SJSA1 (cell line): ENCODE results near the gene CORO1C. TPM values are rescaled to one million over a fixed set of nuclear protein-coding genes. Genes with fewer than 3 reads are reported as not detected.

ENCODE experiments used
- DNase-seq, 2 experiments: peaks; one replicate each; pipeline ENCODE4 v3.0.0-alpha.2; 2015 to 2020; ENCODE audit warnings: low spot score in 2 of 2, low read depth in 1 of 2
- H3K27ac ChIP-seq: fragments of 250-450 bp; sonication (Bioruptor Pico); 2 replicates; pipeline ENCODE4 v1.5.1; 2020; ENCODE audit warnings: mild to moderate bottlenecking, moderate library complexity
- H3K27me3 ChIP-seq: fragments of 250-450 bp; sonication (Bioruptor Pico); replicated peaks from 2 replicates; pipeline ENCODE4 v1.5.1; 2020; ENCODE audit warnings: mild to moderate bottlenecking, moderate library complexity
- H3K36me3 ChIP-seq: fragments of 250-450 bp; sonication (Bioruptor Pico); 2 replicates; pipeline ENCODE4 v1.5.1; 2020; ENCODE audit warnings: mild to moderate bottlenecking
- H3K4me1 ChIP-seq: fragments of 250-450 bp; sonication (Bioruptor Pico); replicated peaks from 2 replicates; pipeline ENCODE4 v1.6.1; 2021; ENCODE audit warnings: mild to moderate bottlenecking
- H3K4me3 ChIP-seq: fragments of 250-450 bp; sonication (Bioruptor Pico); 2 replicates; pipeline ENCODE4 v1.5.1; 2020; ENCODE audit warnings: mild to moderate bottlenecking
- H3K9me3 ChIP-seq: fragments of 250-450 bp; sonication (Bioruptor Pico); replicated peaks from 2 replicates; pipeline ENCODE4 v1.5.1; 2020; ENCODE audit warnings: mild to moderate bottlenecking
- total RNA-seq: library from RNA; depleted of rRNA; stranded (reverse); fragments of >200 nt; shearing (Covaris generic); gene quantifications from 2 replicates; pipeline ENCODE4 v1.2.3, GENCODE V29; 2014

The CORO1C gene
- total RNA-seq, 1 experiment from 2014 or later = 136 TPM

DNA sequence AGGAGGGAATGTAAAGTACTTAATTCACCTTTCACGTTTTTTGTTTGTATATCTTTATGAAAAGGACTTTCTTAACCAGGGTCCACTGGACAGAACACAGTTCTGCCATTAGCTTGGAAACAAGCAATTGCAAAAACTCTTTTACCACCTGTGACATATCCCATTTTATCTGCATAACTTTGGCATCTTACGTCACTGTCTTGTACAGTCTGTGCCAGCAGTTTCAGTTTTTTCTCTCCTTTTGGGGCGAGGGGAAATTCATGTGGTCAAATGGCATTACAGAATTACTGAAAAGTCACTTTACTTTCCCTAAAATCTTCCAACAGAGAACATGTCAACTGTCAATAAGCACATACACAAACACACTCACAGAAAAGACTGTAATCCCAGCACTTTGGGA, 53.9 kb downstream of the CORO1C start:
- Histone ChIP-seq H3K4me3 (no peak overlapping the region), H3K36me3 (peaks cover 60% of the 10 kb centered on the region), H3K27ac (no peak overlapping the region), H3K27me3 (no peaks in the 10 kb centered on the region), H3K4me1 (no peaks in the 10 kb centered on the region), H3K9me3 (no peaks in the 10 kb centered on the region)
- DNase-seq = no peak

DNA sequence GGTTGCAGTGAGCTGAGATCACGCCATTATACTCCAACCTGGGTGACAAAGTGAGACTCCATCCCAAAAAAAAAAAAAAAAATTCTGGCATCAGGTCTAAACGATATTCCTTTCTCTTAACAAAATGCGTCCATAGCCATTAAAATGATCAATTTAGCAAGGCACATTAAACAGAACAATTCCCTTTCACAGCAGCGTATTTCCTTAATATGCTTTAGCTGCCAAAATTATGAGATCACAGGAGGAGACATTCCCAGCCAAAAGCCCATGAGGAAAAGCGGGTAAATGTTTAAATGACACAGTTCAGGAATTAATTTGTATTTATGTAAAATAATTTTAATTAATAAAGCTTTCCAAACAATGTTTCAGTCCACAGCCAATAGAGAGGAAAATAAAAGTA, 54.6 kb downstream of the CORO1C start:
- Histone ChIP-seq H3K4me3 (no peak overlapping the region), H3K27ac (no peak overlapping the region), H3K36me3 (peaks cover 67% of the 10 kb centered on the region), H3K4me1 (no peaks in the 10 kb centered on the region), H3K9me3 (no peaks in the 10 kb centered on the region), H3K27me3 (no peaks in the 10 kb centered on the region)
- no peak for DNase-seq

DNA sequence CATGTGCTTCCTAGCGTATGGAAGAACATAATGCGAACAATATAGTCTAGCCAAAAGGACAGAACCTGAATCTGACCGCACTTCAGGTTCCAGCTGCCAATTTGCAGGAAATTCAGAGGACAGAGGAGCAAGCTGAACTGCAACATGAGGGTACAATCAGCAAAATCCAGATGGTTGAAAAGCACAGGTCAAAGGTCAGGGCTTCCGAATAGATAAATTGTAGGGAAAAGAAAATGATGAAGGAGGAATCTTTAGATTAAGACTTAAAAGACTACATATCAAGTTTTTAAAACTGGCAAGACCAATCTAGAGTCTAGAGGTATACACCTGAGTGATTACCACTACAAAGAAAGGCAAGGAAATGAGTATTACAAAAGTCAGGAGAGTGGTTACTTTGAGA, 55.5 kb downstream of the CORO1C start:
- H3K4me1 ChIP-seq = no peaks in the 10 kb centered on the region
- H3K27me3 ChIP-seq = no peaks in the 10 kb centered on the region
- no peaks in the 10 kb centered on the region for H3K9me3 ChIP-seq
- H3K4me3 ChIP-seq = no peak overlapping the region
- no peak overlapping the region for H3K27ac ChIP-seq
- peaks cover 67% of the 10 kb centered on the region for H3K36me3 ChIP-seq
- DNase-seq = no peak

DNA sequence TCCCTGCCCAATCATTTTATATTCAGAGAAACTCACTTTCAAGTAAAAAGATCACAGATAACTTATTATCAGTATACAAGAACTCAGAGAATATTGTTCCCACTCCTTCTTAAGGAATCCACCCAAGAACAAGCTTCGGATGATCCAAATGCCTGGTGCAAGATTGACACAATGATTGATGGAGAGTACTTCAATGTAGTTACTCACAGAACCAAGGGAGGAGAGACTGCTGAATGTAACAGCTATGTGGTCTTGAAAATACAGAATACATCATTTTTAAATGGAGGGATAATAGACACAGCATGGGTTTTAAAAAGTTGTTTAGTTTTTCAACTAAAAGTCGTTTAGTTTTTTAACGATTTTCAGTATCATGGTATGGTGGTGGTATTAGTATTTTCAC, 59.3 kb downstream of the CORO1C start:
- Histone ChIP-seq H3K27ac (no peak overlapping the region), H3K36me3 (peaks cover 54% of the 10 kb centered on the region)

DNA sequence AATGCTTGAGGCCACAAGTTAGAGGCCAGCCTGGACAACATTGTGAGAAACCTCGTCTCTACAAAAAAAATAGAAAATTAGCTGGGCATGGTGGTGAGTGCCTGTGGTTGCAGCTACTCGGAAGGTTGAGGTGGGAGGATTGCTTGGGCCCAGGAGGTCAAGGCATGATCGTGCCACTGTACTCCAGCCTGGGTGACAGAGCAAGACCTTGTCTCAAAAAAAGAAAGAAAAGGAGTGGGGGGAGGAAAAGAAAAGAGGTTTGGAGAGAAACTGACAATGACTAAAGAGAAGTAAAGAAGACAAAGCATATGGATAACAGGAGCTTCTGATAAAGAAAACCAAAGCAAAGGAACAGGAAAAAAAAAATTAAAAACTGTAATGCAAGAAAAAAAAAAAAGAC, 60.2 kb downstream of the CORO1C start:
- DNase-seq = no peak
- no peaks in the 10 kb centered on the region; the same call in 1 of the 2 replicates for H3K4me1 ChIP-seq
- H3K27me3 ChIP-seq = no peaks in the 10 kb centered on the region
- no peak overlapping the region for H3K27ac ChIP-seq
- no peak overlapping the region for H3K4me3 ChIP-seq
- H3K36me3 ChIP-seq = peaks cover 48% of the 10 kb centered on the region
- H3K9me3 ChIP-seq = no peaks in the 10 kb centered on the region

More for the DNA sequence above, 59.3 kb downstream of the CORO1C start:
- Histone ChIP-seq H3K9me3 (no peaks in the 10 kb centered on the region), H3K4me3 (no peak overlapping the region), H3K27me3 (no peaks in the 10 kb centered on the region), H3K4me1 (no peaks in the 10 kb centered on the region)
- DNase-seq = no peak

DNA sequence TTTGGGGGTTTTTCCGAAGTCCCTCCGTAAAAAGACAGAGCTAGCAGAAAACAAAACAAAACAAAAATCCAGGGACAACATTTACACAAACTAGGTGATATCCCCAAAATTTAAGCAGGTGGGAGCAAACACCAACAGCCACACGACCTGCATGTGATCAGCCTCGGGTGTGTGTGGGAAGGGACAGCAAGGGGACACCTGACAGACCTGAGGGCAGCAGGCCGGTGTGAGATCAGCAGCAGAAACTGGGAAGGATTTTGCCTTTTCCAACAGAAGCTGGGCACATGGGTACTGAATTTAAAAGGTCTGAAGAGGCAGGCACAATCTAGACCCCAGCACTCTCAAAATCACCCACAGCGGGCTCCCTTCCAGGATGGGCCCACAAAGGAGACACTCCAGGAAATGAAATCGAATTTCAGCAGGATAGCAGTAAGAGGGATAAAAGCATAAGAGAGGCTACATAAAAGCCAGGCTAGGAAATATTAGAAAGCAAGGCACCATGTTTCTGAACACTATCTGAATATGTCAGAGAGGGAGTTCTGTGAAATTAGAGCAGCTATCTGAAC, 61.2 kb downstream of the CORO1C start:
- Histone ChIP-seq H3K36me3 (peaks cover 48% of the 10 kb centered on the region), H3K27ac (no peak overlapping the region), H3K9me3 (no peaks in the 10 kb centered on the region), H3K27me3 (no peaks in the 10 kb centered on the region), H3K4me1 (peaks cover 6% of the 10 kb centered on the region), H3K4me3 (no peak overlapping the region)
- DNase-seq = no peak

DNA sequence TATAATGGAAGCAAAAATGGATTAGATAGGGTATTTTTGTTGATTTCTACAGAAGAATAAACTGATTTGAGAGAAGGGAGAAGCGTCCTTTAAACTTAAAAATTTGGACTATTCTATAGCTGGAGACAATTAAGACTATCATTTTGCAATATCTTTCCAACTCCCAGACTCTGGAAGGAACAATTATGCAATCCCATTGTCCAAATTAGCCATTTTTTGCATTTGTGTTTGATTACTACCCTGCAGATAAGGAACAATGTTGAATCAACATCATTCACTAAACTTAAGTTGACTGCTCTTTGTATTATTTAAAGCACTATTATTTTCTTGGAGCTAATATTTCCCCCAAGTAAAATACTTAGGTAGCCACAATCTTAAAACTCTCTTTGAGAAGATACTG, 62.8 kb downstream of the CORO1C start:
- DNase-seq = no peak
- Histone ChIP-seq H3K27me3 (no peaks in the 10 kb centered on the region), H3K27ac (no peak overlapping the region), H3K4me3 (no peak overlapping the region), H3K36me3 (peaks cover 48% of the 10 kb centered on the region), H3K9me3 (no peaks in the 10 kb centered on the region), H3K4me1 (peaks cover 19% of the 10 kb centered on the region)

DNA sequence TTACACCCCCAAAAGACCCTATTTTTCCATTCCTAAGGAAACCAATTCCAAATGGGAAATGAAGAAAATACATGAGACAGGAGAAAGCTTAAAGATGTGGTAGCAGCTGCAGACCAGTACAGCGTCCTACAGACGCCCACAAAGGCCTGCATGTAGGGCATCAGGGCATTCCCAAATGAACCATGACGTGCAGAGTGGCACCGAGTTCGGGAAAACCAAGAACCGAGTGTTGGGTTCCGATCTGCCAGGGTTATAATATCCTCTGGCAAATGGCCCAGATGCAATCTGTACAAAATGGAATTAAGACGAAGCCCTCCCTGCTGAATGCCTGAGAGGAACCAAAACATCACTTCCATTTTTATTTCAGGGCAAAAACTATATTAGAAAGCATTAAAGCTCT, 63.3 kb downstream of the CORO1C start:
- H3K36me3 ChIP-seq = peaks cover 48% of the 10 kb centered on the region
- no peak for DNase-seq
- H3K27ac ChIP-seq = no peak overlapping the region
- H3K4me3 ChIP-seq = no peak overlapping the region
- H3K9me3 ChIP-seq = no peaks in the 10 kb centered on the region
- peaks cover 19% of the 10 kb centered on the region for H3K4me1 ChIP-seq
- H3K27me3 ChIP-seq = no peaks in the 10 kb centered on the region

DNA sequence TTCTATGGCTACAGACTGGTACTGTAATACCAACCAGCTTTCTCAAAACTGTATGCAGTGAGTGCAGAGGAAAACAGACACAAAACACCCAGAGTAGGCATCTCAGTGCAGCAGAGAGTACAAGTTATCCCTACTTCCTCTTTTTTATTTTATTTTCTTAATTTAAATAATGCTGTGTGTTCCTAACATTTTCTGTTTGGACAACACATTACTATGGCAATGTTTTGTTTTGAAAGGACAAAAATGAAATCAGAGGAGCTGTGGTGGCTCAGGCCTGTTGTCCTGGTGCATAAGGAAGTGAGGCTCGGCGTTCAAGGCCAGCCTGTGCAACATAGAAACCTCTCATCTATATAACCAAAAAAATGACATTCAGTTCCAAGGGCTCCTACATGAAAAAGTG, 64.0 kb downstream of the CORO1C start:
- no peak overlapping the region for H3K4me3 ChIP-seq
- H3K27me3 ChIP-seq = no peaks in the 10 kb centered on the region
- no peak overlapping the region for H3K27ac ChIP-seq
- H3K4me1 ChIP-seq = peaks cover 19% of the 10 kb centered on the region
- no peaks in the 10 kb centered on the region for H3K9me3 ChIP-seq
- peaks cover 42% of the 10 kb centered on the region for H3K36me3 ChIP-seq
- no peak for DNase-seq

DNA sequence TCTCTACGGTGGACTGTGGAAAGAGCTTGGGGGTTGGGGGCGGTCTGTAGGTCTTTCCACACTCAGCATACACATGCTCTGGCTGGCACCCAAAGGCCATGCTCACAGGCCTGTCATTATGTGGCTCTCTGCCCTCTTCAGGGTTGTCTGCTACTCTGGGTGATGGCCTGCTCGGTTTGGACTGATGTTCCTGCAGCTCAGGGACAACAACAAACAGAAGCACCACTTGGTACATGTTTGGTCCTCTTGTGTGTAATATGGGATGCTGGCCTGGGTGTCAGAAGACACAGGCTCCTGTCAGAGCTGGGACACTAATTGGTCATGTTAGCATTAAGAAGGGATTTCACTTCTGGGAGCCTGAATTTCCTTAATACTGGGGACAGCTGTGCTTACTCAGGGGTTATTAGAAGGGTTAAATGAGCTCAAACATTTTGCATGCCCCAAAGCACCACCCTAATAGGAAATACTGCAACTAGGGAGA, 64.9 kb downstream of the CORO1C start:
- no peak overlapping the region for H3K4me3 ChIP-seq

DNA sequence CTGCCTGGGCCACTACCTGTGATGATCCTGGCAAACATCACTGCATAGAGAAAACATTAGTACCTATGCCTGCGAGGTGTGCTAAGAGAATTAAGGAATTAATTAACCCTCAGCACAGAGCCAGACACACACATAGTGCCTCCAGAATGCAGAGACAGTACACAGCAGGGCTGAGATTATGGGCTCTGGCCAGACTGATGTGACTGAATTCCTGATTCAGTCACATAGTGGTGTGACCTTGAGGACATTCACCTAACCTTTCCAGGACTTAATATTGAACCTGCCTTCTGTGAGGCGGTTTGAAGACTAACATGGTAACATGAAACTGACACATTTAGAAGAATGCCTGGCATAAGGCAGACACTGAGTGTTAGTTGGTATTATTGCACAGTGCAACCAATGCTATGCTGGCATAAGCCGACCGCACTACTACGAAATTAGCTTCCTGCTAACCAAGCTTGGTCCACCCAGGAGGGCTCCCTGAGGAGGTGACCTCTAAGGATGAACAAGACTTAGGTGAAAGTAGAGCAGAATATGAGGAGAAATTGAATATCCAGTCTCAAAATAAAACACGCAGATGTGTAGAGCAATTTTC, 65.6 kb downstream of the CORO1C start:
- no peak for DNase-seq
- Histone ChIP-seq H3K36me3 (peaks cover 49% of the 10 kb centered on the region), H3K27me3 (no peaks in the 10 kb centered on the region), H3K4me1 (peaks cover 23% of the 10 kb centered on the region), H3K27ac (0 out of 2 replicates have a peak overlapping the region, but pooled peaks have one; percentile 0), H3K9me3 (no peaks in the 10 kb centered on the region), H3K4me3 (no peak overlapping the region)

More for the DNA sequence above, 64.9 kb downstream of the CORO1C start:
- Histone ChIP-seq H3K36me3 (peaks cover 42% of the 10 kb centered on the region), H3K27me3 (no peaks in the 10 kb centered on the region), H3K9me3 (no peaks in the 10 kb centered on the region), H3K27ac (no peak overlapping the region), H3K4me1 (peaks cover 19% of the 10 kb centered on the region)
- no peak for DNase-seq

DNA sequence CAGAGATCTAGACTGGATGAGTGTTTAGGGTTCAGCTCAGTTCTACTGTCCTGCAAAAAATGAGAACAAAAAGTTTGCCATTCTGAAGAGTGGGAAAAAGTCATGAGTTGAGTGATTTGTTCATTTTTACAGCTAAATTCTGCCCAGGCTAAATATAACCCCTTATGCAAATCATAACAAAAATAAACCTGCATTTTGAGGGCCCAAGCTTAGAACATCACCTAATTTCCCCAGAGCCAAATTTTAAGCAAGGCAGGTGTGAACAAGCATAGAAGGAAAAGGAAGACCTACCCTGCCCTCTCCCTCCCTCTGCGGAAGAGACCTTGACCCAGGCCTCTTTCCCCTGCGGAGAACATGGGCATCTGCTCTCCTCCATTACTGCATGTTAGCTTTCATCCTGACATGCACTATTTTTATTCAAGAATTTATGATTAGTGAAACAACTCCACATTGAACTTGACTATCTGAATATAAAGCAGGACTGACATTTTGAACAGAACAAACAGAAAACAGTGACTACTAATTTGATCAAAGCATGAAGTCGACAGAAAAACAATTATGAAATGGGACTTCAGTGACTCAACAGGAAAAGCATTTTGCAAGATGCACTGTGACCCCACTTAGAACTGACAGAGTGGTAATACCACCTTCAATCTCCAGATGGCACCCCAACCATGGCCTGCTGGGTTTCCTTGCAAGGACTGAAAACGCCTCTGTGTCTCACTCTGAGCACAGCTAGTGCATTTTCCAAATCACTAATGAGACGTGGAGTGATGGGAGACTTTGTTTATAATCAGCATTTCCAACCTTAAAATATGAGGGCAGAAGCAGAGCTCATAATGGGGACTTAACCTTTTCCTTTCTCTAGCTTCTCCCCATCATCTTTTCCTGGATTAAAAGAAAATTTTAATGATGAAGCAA, 66.7 kb downstream of the CORO1C start:
- Histone ChIP-seq H3K4me1 (peaks cover 26% of the 10 kb centered on the region), H3K27ac (peak overlapping the region; percentile 41), H3K9me3 (no peaks in the 10 kb centered on the region), H3K27me3 (no peaks in the 10 kb centered on the region), H3K4me3 (no peak overlapping the region), H3K36me3 (peaks cover 52% of the 10 kb centered on the region)
- peak; percentile 83 to 85 for DNase-seq

DNA sequence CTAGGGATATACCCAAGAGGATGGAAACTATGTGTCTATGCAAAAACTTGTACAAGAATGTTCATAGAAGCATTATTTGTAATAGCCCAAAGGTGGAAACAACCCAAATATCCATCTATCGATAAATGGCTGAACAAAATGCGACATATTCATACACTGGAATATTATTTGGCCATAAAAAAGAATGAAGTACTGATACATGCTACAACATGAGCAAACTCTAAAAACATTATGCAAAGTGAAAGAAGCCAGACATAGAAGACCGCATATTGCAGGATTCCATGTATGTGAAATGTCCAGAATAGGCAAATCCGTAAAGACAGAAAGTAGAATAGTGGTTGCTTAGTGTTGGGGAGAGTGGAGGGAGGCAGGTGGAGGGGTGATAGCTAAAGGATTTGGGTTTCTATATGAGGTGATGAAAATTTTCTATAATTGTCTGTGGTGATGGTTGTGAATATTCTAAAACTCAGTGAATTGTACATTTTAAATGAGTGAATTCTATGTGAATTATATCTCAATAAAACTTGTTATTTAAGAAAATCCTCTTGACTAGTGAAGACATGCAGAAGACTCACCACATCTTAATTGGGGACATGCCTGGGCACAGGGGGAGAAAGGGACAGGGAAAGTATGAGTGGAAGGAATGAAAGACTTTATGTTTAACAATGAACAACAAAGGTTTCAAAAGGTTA, 67.8 kb downstream of the CORO1C start:
- DNase-seq = no peak
- peaks cover 26% of the 10 kb centered on the region for H3K4me1 ChIP-seq
- H3K27ac ChIP-seq = no peak overlapping the region; the same call in 1 of the 2 replicates
- no peaks in the 10 kb centered on the region for H3K27me3 ChIP-seq
- no peaks in the 10 kb centered on the region for H3K9me3 ChIP-seq
- peaks cover 64% of the 10 kb centered on the region for H3K36me3 ChIP-seq
- H3K4me3 ChIP-seq = no peak overlapping the region
